Natural killer cell (primary cell): ENCODE data around the gene OLA1. TPM values are rescaled to one million over a fixed set of nuclear protein-coding genes. Genes with fewer than 3 reads are reported as not detected.

Experiments
- ATAC-seq, 3 donors: fragments of 150-1000 bp in 2 of 3; fragments of 200-7000 bp in 1 of 3; cut with Tn5 transposase; 1 replicate in 1 of 3; 2 replicates in 2 of 3; pipeline ENCODE4 v1.10.0; 2021; ENCODE audit warnings: mild to moderate bottlenecking in 2 of 3, moderate library complexity in 2 of 3
- DNase-seq, 2 donors: peaks; one replicate each; pipeline versions ENCODE4 v3.0.0 to v3.0.0-alpha.2; 2013 to 2021; ENCODE audit warnings: mixed read lengths in 1 of 2
- H3K27ac ChIP-seq: one replicate; pipeline ENCODE4 v1.5.1; 2013; ENCODE audit warnings: mild to moderate bottlenecking, low read length
- H3K27me3 ChIP-seq: one replicate; pipeline ENCODE4 v1.6.1; 2013; ENCODE audit warnings: low read length; ENCODE audit not compliant: control insufficient read depth, insufficient read depth
- H3K36me3 ChIP-seq: one replicate; pipeline ENCODE4 v1.6.1; 2013; ENCODE audit warnings: low read length; ENCODE audit not compliant: control insufficient read depth, insufficient read depth
- H3K4me1 ChIP-seq: one replicate; pipeline ENCODE4 v1.6.1; 2013; ENCODE audit warnings: low read length; ENCODE audit not compliant: control insufficient read depth, insufficient read depth
- H3K4me3 ChIP-seq: one replicate; pipeline ENCODE4 v1.5.1; 2013; ENCODE audit warnings: low read length
- H3K9me3 ChIP-seq: one replicate; pipeline ENCODE4 v1.6.1; 2013; ENCODE audit warnings: low read length; ENCODE audit not compliant: control insufficient read depth, insufficient read depth
- H3K27ac Mint-ChIP-seq, 2 donors: one replicate each; pipeline ENCODE4 v1.8.0; 2022; ENCODE audit warnings: mild to moderate bottlenecking in 2 of 2, mixed read lengths in 2 of 2, moderate library complexity in 1 of 2
- H3K27me3 Mint-ChIP-seq, 2 donors: one replicate each; pipeline ENCODE4 v1.8.0; 2022; ENCODE audit warnings: low read depth in 2 of 2, mixed read lengths in 2 of 2
- H3K36me3 Mint-ChIP-seq: one replicate; pipeline ENCODE4 v1.8.0; 2022; ENCODE audit warnings: mixed read lengths
- H3K4me1 Mint-ChIP-seq, 2 donors: one replicate each; pipeline ENCODE4 v1.8.0; 2022; ENCODE audit warnings: mixed read lengths in 2 of 2
- H3K4me3 Mint-ChIP-seq: one replicate; pipeline ENCODE4 v1.8.0; 2022; ENCODE audit warnings: mild to moderate bottlenecking, moderate library complexity, mixed read lengths
- H3K9me3 Mint-ChIP-seq, 2 donors: one replicate each; pipeline ENCODE4 v1.8.0; 2022; ENCODE audit warnings: mixed read lengths in 2 of 2
- CTCF ChIP-seq: fragments of 200-600 bp; IDR thresholded peaks from one replicate; pipeline ENCODE4 v1.8.0; 2022; ENCODE audit warnings: antibody characterized with exemption
- WGBS: methylation state at CpG from one replicate; pipeline ENCODE4 v1.1.7; 2013; ENCODE audit warnings: missing lambda C conversion rate; ENCODE audit not compliant: insufficient coverage; 5-methylcytosine and 5-hydroxymethylcytosine counted together
- intact Hi-C: fragments of 100-400 bp; cut with micrococcal nuclease; formaldehyde crosslinking; loops from one replicate; pipeline ENCODE4 v1.14.2; 2022
- total RNA-seq, 4 donors: library from RNA; stranded (reverse); fragments of 120-200 nt in 1 of 4; gene quantifications; one replicate each; pipeline versions ENCODE4 v1.2.3 to v1.2.4, GENCODE V29; 2013 to 2022

The OLA1 gene
- total RNA-seq, 3 donors from 2014 or later (not counting 1 experiment from before 2014, with no cell fraction given): 42.3 to 45.9 (median 43.9) TPM

- H3K27me3 Mint-ChIP-seq: peaks cover 0 to 3% of the 10 kb centered on the region in 2 donors
- ATAC-seq (peak; percentile 21 to 41 (median 34)), DNase-seq (no peak)
- no peaks in the 10 kb centered on the region for H3K9me3 Mint-ChIP-seq
- Histone ChIP-seq H3K27me3 (no peaks in the 10 kb centered on the region), H3K27ac (no peak overlapping the region), H3K4me1 (peaks cover 6% of the 10 kb centered on the region), H3K9me3 (no peaks in the 10 kb centered on the region), H3K4me3 (no peak overlapping the region), H3K36me3 (no peaks in the 10 kb centered on the region)
- intact Hi-C loops: no loop called here
- H3K4me3 Mint-ChIP-seq: no peak overlapping the region
- no peaks in the 10 kb centered on the region for H3K4me1 Mint-ChIP-seq
- 69% methylated on average over 14 of the region's 18 CpGs for WGBS
- peak overlapping the region in 1 of 2 donors; percentile 19 for H3K27ac Mint-ChIP-seq
- TF ChIP-seq CTCF: no peak
- no peaks in the 10 kb centered on the region for H3K36me3 Mint-ChIP-seq
These were observed 224.5 kb downstream of the OLA1 start for GRCh38 chr2:174023591-174024523.

Other genes starting within 250 kb of the OLA1 start
- not detected for gene SP9, start 86.4 kb upstream of the OLA1 start, total RNA-seq
- gene SCRN3, start 147.2 kb upstream of the OLA1 start, total RNA-seq: 10 to 100 TPM; 16.6 to 20.6 (median 16.9) TPM
- gene GPR155, start 238.5 kb upstream of the OLA1 start, total RNA-seq: 10 to 100 TPM in 1 of 3 donors, 1 to 10 TPM in 2; 3.6 to 11.4 (median 4.4) TPM